GM18517 (cell line): ENCODE results near the gene CD244.

Source experiments
- ATAC-seq: cut with Tn5 transposase; IDR thresholded peaks from one replicate; pipeline ENCODE4 v1.9.1; 2021; ENCODE audit warnings: mild to moderate bottlenecking, moderate library complexity; ENCODE audit not compliant: unreplicated experiment

Gene CD244

GRCh38 chr1:160850541-160850940 lies 12.1 kb downstream of the CD244 start:
- ATAC-seq: no peak

- ATAC-seq: no peak
These were observed 16.4 kb downstream of the CD244 start for GRCh38 chr1:160846281-160846680.

- no peak for ATAC-seq
These were observed 18.0 kb downstream of the CD244 start for GRCh38 chr1:160844447-160845232.

- no peak for ATAC-seq
These were observed 21.6 kb downstream of the CD244 start for GRCh38 chr1:160841079-160841478.

GRCh38 chr1:160839746-160840145 lies 22.9 kb downstream of the CD244 start:
- ATAC-seq: no peak

- no peak for ATAC-seq
These were observed 23.8 kb downstream of the CD244 start for GRCh38 chr1:160838888-160839287.

- peak; percentile 74 for ATAC-seq
These were observed 25.0 kb downstream of the CD244 start for GRCh38 chr1:160837558-160838205.

GRCh38 chr1:160836981-160837557 lies 25.6 kb downstream of the CD244 start:
- ATAC-seq: no peak

GRCh38 chr1:160836561-160836960 lies 26.1 kb downstream of the CD244 start:
- ATAC-seq: no peak

GRCh38 chr1:160835751-160836150 lies 26.9 kb downstream of the CD244 start:
- no peak for ATAC-seq

GRCh38 chr1:160834945-160835565 lies 27.6 kb downstream of the CD244 start:
- no peak for ATAC-seq

GRCh38 chr1:160830321-160831153 lies 32.1 kb downstream of the CD244 start:
- peak; percentile 46 for ATAC-seq

GRCh38 chr1:160829766-160830165 lies 32.9 kb downstream of the CD244 start:
- ATAC-seq: no peak

- ATAC-seq: no peak
These were observed 35.3 kb downstream of the CD244 start for GRCh38 chr1:160827418-160827817.

- no peak for ATAC-seq
These were observed 36.1 kb downstream of the CD244 start for GRCh38 chr1:160826546-160826945.

GRCh38 chr1:160823296-160823695 lies 39.4 kb downstream of the CD244 start:
- no peak for ATAC-seq

GRCh38 chr1:160821627-160822026 lies 41.1 kb downstream of the CD244 start:
- ATAC-seq: no peak

- ATAC-seq: no peak
These were observed 43.5 kb downstream of the CD244 start for GRCh38 chr1:160819186-160819585.

- no peak for ATAC-seq
These were observed 44.3 kb downstream of the CD244 start for GRCh38 chr1:160818207-160818937.

GRCh38 chr1:160814856-160815255 lies 47.8 kb downstream of the CD244 start:
- no peak for ATAC-seq
